Activated B cell treated with CpG ODN at 0.5 μM for 24 hours (primary cell): ENCODE measurements around the gene GALNT14. TPM values are rescaled to one million over a fixed set of nuclear protein-coding genes. Genes with fewer than 3 reads are reported as not detected.

ENCODE experiments used
- ATAC-seq: fragments of 200-7000 bp; cut with Tn5 transposase; one replicate; pipeline ENCODE4 v1.10.0; 2021; ENCODE audit warnings: low read depth, mild to moderate bottlenecking, moderate library complexity
- CTCF ChIA-PET: fragments of 350-600 bp; sonication (Branson Sonifier 250); formaldehyde crosslinking; loops from one replicate; lab custom pipeline; 2021; ENCODE audit warnings: antibody characterized with exemption; lab: Charles Lee
- POLR2A ChIA-PET: fragments of 350-600 bp; sonication (Branson Sonifier 250); formaldehyde crosslinking; loops from one replicate; lab custom pipeline; 2021; ENCODE audit warnings: antibody characterized with exemption; lab: Charles Lee
- DNase-seq: peaks from one replicate; pipeline ENCODE4 v3.0.0; 2022
- H3K27ac Mint-ChIP-seq: one replicate; pipeline ENCODE4 v1.8.0; 2020; ENCODE audit warnings: mixed read lengths
- H3K27me3 Mint-ChIP-seq: one replicate; pipeline ENCODE4 v1.8.0; 2021; ENCODE audit warnings: mixed read lengths
- H3K36me3 Mint-ChIP-seq: one replicate; pipeline ENCODE4 v1.8.0; 2021; ENCODE audit warnings: low read depth, mixed read lengths
- H3K4me1 Mint-ChIP-seq: one replicate; pipeline ENCODE4 v1.8.0; 2021; ENCODE audit warnings: mixed read lengths
- H3K4me3 Mint-ChIP-seq: one replicate; pipeline ENCODE4 v1.8.0; 2020; ENCODE audit warnings: mild to moderate bottlenecking, mixed read lengths
- H3K9me3 Mint-ChIP-seq: one replicate; pipeline ENCODE4 v1.8.0; 2020; ENCODE audit warnings: mixed read lengths
- intact Hi-C: fragments of 100-400 bp; cut with micrococcal nuclease; formaldehyde crosslinking; loops from one replicate; pipeline ENCODE4 v1.15.1; 2024
- total RNA-seq: library from RNA; stranded (reverse); gene quantifications from 2 replicates; pipeline ENCODE4 v1.2.3, GENCODE V29; 2022
- TF ChIP-seq, protein P1 (sequence below): fragments of 200-600 bp; IDR thresholded peaks from one replicate; pipeline ENCODE4 v1.8.0; 2022; ENCODE audit warnings: antibody characterized with exemption, mild to moderate bottlenecking

GALNT14 gene
- total RNA-seq, 1 donor from 2014 or later = 6.6 TPM

DNA sequence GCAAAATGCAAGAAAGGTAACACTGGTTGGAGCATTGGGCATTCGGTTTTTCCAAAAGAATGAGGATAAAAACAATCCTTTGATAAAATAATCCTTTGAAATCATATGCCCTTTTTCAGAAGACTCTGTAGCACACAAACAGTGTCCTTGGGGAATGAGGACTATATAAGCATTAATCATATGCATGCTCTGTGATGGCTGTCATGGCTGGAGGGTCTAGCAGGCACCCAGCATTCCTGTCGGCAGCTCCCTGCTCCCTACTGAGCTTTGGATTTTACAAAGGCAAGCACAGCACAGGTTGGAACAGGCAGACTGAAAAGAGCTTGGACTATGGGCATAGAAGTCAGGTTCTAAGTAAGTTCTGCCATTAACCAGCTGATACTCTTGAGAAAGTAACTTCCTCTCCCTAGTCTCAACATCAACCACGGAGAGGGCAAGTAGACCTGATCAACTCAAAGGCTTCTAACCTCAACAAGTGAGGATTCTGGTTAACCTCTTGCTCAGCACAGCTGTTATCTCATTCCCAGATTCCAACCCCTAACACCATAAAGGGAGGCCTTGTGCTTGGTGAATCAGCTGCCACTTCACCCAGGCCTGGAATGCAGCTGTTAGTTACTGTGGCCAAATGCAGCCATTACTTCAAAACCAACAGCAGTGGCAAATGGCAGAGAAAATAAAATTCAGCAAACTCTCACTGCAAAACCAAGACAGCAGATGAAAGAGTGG, 29.5 kb downstream of the GALNT14 start:
- Mint-ChIP-seq H3K27ac (no peak overlapping the region), H3K4me1 (no peaks in the 10 kb centered on the region), H3K4me3 (no peak overlapping the region), H3K9me3 (no peaks in the 10 kb centered on the region), H3K36me3 (no peaks in the 10 kb centered on the region), H3K27me3 (no peaks in the 10 kb centered on the region)
- ChIA-PET POLR2A (interaction anchor here (1.1 kb wide), 1 partner anchor 965 kb away, joined by 3 read pairs; no protein-coding TSS in a partner anchor), CTCF (no interaction called here)
- TF ChIP-seq, protein P1, sequence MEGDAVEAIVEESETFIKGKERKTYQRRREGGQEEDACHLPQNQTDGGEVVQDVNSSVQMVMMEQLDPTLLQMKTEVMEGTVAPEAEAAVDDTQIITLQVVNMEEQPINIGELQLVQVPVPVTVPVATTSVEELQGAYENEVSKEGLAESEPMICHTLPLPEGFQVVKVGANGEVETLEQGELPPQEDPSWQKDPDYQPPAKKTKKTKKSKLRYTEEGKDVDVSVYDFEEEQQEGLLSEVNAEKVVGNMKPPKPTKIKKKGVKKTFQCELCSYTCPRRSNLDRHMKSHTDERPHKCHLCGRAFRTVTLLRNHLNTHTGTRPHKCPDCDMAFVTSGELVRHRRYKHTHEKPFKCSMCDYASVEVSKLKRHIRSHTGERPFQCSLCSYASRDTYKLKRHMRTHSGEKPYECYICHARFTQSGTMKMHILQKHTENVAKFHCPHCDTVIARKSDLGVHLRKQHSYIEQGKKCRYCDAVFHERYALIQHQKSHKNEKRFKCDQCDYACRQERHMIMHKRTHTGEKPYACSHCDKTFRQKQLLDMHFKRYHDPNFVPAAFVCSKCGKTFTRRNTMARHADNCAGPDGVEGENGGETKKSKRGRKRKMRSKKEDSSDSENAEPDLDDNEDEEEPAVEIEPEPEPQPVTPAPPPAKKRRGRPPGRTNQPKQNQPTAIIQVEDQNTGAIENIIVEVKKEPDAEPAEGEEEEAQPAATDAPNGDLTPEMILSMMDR = no peak
- ATAC-seq (no peak), DNase-seq (no peak)
- intact Hi-C loops = no loop called here

DNA sequence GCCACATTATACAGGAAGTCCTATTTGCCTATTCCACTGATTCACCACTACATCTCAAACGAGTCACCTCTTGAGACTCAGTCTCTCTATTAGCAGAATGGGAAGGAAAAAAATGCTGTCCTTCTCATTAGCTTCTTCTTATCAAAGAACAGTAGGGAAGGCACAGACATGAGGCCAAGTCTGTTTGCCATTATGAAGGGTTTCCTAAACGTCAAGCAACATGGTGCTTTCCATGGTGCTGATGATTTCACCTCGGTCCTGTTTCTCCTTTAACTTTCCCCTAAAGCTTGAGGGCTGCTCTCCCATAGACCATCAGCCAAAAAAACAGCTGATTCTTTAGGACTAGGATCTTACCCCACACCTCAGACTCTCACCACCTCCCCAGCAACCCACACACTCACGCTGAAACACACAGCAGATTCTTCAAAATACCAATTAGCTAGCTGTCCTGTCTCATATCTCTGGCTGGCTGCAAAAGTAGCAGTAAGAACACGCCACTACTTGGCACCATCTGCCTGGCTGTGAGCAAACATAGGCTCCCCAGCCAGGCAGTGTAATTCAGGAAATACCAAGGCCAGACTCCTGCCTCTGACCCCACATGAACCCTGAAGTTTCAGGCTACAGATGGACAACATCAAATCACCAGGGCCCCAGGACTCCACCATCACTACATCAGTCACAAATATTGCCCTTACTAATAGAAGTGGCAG, 30.5 kb downstream of the GALNT14 start:
- Mint-ChIP-seq H3K27me3 (no peaks in the 10 kb centered on the region), H3K9me3 (no peaks in the 10 kb centered on the region), H3K36me3 (no peaks in the 10 kb centered on the region), H3K27ac (no peak overlapping the region), H3K4me3 (no peak overlapping the region), H3K4me1 (no peaks in the 10 kb centered on the region)
- intact Hi-C loops = no loop called here
- POLR2A ChIA-PET = interaction anchor here (1.1 kb wide), 1 partner anchor 964 kb away, joined by 3 read pairs; no protein-coding TSS in a partner anchor
- ATAC-seq (no peak), DNase-seq (no peak)
- TF ChIP-seq, protein P1 = no peak
- CTCF ChIA-PET = no interaction called here

DNA sequence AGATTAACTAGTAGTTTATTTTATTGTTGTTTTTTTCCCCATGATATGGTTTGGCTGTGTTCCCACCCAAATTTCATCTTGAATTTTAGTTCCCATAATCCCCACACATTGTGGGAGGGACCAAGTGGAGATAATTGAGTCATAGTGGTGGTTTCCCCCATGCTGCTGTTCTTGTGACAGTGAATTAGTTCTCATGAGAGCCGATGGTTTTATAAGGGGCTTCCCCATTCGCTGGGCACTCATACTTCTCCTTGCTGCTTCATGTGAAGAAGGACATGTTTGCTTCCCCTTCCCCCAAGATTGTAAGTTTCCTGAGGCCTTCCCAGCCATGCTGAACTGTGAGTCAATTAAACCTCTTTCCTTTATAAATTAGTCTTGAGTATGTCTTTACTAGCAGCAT, 36.5 kb downstream of the GALNT14 start:
- Mint-ChIP-seq H3K36me3 (no peaks in the 10 kb centered on the region), H3K9me3 (peaks cover 5% of the 10 kb centered on the region), H3K4me1 (peaks cover 9% of the 10 kb centered on the region), H3K27me3 (no peaks in the 10 kb centered on the region), H3K27ac (no peak overlapping the region), H3K4me3 (no peak overlapping the region)
- CTCF ChIA-PET = no interaction called here
- TF ChIP-seq, protein P1 = no peak
- intact Hi-C loops = no loop called here
- POLR2A ChIA-PET = no interaction called here
- no peak for ATAC-seq
- no peak for DNase-seq

DNA sequence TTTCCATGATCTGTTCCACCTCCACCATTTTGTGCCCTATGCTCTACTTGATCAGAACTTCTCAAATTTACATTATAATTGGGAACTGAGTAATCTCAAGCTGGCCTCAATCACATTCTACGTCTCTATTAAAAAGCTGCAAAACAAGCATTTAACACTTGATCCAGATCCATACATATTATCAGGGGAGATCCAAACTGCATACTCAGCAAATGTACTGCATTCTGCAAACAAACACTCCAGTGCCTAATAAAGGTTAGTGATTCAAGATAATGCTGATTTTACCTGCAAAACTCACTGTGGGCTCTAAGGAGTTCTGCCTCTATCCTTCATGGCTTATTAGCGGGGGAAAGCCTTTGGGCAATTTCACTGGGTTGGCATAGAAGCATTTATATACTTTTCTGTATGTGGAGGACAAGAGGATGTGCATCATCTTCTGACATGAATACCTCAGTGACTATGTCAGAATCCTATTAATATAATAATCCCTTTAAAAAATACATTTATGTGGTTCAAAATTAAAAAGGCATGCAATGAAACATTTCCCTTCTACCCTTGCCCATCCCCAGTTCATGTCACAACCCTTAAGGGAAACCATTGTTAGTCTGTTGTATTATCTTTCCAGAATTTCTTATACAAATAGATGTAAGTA, 40.2 kb downstream of the GALNT14 start:
- H3K27me3 Mint-ChIP-seq = no peaks in the 10 kb centered on the region
- H3K36me3 Mint-ChIP-seq = no peaks in the 10 kb centered on the region
- no peak for DNase-seq
- H3K27ac Mint-ChIP-seq = no peak overlapping the region
- ATAC-seq = no peak
- TF ChIP-seq, protein P1 = no peak
- ChIA-PET POLR2A (no interaction called here), CTCF (interaction anchor here (0.7 kb wide), 1 partner anchor 232 kb away, joined by 3 read pairs; no protein-coding TSS in a partner anchor)
- peaks cover 9% of the 10 kb centered on the region for H3K4me1 Mint-ChIP-seq
- intact Hi-C loops = no loop called here
- peaks cover 5% of the 10 kb centered on the region for H3K9me3 Mint-ChIP-seq
- H3K4me3 Mint-ChIP-seq = no peak overlapping the region

DNA sequence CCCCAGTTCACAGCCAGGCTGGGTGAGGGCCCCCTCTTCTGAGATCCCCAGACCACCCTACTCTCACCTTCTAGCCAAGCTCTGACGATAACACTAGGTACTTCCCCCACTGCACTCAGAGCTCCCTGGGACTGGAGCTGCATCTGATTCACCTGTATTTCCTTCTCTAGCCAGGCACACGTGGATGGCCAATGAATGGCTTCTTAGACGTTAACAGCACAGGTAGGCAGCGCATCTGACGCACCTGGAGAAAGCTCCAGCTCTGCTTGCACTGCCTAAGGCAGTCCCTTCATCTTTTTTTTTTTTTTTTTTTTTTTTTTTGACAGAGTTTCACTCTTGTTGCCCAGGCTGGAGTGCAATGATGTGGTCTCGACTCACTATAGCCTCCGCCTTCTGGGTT, 48.1 kb downstream of the GALNT14 start:
- no peaks in the 10 kb centered on the region for H3K4me1 Mint-ChIP-seq
- H3K27ac Mint-ChIP-seq = no peak overlapping the region
- ChIA-PET CTCF (interaction anchor here (1.0 to 1.1 kb wide), 2 partner anchors 243 to 244 kb away, joined by 3 to 4 read pairs; no protein-coding TSS in a partner anchor), POLR2A (interaction anchor here (0.7 kb wide), 1 partner anchor 38 kb away, joined by 3 read pairs; no protein-coding TSS in a partner anchor)
- intact Hi-C loops = no loop called here
- H3K36me3 Mint-ChIP-seq = no peaks in the 10 kb centered on the region
- ATAC-seq (no peak), DNase-seq (no peak)
- H3K4me3 Mint-ChIP-seq = no peak overlapping the region
- H3K9me3 Mint-ChIP-seq = no peaks in the 10 kb centered on the region
- TF ChIP-seq, protein P1 = no peak
- no peaks in the 10 kb centered on the region for H3K27me3 Mint-ChIP-seq
